ENCODE data around the gene INO80E. TPM values are rescaled to one million over a fixed set of nuclear protein-coding genes. Genes with fewer than 3 reads are reported as not detected.
"Not testable (repeated sequence)": the region's sequence is repeated elsewhere in the genome, so short reads cannot be mapped to it uniquely, and the experiment has no call there.

INO80E gene
- polyA plus RNA-seq, 1 donor: 43.7 TPM

DNA sequence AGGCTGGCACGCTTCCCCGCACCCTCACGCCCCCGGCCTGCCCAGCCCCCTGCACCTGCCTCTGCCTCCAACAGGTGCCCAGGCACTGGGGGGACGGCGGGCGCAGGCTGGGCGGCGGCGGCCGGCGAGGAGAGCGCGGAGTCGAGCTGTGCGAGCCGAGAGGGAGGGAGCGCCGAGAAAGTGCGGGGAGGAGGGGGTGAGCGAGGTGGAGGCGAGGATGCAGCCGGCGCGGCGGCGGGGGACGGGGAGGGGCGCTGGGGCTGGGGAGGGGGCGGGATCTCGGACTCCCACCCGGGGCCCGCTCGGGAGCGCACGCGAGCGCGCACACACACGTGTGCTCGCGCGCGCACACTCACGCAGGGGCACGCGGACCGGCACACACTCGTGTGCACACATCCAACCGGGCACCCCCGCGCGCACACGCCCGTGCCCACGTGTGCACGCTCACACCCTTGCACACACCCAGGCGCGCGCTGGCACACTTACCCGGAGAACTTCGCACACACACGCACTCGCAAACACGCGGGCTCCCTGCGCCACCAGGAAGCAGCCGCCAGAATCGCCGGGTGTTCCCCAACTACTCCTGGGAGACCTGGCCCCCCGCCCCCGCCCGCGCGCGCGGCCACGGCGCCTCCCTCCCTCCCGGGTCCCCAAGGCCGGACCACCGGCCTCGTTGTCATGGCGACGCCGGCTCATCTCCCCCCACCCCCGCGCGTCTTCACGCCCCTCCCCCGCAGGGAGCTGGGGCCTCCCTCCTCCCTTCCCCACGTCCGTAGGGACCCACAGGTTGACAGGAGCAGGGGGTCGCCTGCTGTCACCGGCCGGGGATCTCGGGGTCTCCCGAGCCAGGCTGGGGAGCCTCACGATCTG is 15.0 kb downstream of the INO80E start, which contains the start of gene DOC2A:
DOC2A (minus strand) TSS at position 184 of the 870 bp plus-strand sequence. CDS start 805 bp downstream, outside the sequence.
- DNase-seq: no peak

GRCh38 chr16:30011714-30012504 is 15.9 kb downstream of the INO80E start:
- no peak for DNase-seq

DNA sequence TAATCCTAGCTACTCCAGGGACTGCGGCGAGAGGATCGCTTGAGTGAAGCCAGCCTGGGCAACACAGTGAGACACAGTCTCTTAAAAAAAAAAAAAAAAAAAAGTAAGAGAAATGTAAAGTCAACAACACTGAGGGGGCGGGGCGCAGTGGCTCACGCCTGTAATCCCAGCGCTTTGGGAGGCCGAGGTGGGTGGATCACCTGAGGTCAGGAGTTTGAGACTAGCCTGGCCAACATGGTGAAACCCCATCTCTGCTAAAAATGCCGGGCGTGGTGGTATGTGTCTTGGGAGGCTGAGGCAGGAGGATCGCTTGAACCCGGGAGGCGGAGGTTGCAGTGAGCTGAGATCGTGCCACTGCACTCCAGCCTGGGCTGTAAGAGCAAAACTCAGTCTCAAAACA is 16.6 kb downstream of the INO80E start:
- not testable (repeated sequence) for DNase-seq

DNA sequence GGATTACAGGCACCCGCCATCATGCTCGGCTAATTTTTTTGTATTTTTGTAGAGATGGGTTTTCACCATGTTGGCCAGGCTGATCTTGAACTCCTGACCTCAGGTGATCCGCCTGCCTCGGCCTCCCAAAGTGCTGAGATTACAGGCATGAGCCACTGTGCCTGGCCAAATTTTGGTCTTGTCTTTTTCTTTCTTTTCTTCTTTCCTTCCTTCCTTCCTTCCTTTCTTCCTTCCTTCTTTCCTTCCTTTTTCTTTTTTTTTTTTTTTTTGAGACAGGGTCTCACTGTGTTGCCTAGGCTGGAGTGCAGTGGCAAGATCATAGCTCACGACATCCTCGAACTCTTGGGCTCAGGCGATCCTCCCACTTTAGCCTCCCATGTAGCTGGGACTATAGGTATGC is 19.4 kb downstream of the INO80E start:
- DNase-seq: not testable (repeated sequence)

GRCh38 chr16:30016555-30017276 is 20.7 kb downstream of the INO80E start:
- no peak for DNase-seq

GRCh38 chr16:30017277-30017656 is 21.2 kb downstream of the INO80E start:
- no peak for DNase-seq

DNA sequence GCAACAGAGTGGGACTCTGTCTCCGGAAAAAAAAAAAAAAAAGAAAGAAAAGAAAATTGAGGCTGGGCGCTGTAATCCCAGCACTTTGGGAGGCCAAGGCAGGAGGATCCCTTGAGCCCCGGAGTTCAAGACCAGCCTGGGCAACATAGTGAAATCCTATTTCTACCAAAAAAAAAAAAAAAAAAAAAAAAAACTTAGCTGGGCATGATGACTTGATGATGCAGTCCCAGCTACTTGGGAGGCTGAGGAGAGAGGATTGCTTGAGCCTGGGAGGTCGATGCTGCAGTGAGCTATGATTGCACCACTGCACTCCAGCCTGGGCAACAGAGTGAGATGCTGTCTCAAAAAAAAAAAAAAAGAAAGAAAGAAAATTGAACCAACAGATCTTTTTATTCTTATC is 21.9 kb downstream of the INO80E start:
- DNase-seq: not testable (repeated sequence)

GRCh38 chr16:30018731-30019158 is 22.7 kb downstream of the INO80E start:
- DNase-seq: no peak

- no peak for DNase-seq
Observed at GRCh38 chr16:30022887-30023286, 26.8 kb downstream of the INO80E start, which contains the start of gene C16orf92. C16orf92 (plus strand) TSS chr16:30023198; CDS start chr16:30023341, 143 bp downstream.

GRCh38 chr16:30023586-30023985 is 27.5 kb downstream of the INO80E start:
- DNase-seq: no peak

GRCh38 chr16:30024451-30024850 is 28.4 kb downstream of the INO80E start:
- DNase-seq: no peak

DNA sequence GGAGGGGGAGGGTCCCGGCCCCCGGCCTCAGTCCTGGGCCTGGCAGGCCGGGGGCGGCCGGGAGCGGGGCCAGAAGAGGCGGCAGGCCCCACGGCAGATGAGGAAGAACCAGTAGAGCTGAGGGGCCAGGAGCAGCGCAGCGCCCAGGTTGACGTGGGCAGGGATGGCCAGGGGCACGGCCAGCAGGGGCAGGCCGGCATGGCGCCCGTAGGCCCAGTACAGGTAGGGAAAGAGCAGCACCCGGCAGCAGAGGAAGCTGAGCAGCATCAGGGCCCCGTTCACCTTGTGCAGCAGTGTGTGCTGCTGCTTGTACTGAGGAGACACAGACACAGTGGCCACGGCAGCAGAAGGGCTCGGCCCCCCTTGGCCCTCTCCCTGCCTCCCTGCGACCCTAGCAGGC is 29.1 kb downstream of the INO80E start:
- DNase-seq: no peak

DNA sequence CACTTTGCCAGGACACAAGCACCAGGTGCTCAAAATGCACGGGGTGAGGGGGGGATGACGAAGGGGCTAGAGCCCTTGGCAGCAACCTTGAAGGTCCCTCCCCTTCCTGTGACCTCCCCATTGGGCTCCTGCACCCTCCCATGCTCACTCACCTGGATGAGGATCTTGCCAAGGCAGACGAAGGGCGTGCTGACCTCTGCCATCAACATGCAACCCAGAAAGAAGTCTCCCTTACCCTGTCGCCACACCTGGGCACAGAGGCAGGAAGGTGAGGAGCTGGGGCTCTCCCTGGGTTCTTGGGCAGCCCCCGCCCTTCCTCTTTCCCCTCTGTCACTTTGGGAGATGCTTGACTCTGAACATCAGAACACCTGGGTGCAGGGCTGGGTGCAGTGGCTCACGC is 29.5 kb downstream of the INO80E start:
- DNase-seq: no peak

DNA sequence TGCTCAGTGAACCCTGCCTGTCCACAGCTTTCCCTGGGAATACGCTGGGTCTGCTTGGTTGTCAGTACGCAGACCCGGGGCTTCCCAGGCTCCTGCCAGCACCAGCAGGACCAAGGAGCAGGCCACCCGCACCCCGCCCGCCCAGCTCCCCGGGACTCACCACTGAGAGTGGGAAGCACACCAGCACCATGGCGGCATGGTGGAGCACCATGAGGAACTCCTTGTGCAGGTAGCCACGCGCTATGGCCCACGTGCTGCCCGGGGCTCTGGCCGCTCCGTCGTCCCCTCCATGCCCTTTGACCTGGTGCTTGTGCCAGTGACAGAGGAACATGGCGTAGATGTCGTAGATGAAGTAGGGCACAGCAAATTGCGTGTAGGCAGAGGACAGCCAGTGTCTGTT is 30.4 kb downstream of the INO80E start:
- no peak for DNase-seq

DNA sequence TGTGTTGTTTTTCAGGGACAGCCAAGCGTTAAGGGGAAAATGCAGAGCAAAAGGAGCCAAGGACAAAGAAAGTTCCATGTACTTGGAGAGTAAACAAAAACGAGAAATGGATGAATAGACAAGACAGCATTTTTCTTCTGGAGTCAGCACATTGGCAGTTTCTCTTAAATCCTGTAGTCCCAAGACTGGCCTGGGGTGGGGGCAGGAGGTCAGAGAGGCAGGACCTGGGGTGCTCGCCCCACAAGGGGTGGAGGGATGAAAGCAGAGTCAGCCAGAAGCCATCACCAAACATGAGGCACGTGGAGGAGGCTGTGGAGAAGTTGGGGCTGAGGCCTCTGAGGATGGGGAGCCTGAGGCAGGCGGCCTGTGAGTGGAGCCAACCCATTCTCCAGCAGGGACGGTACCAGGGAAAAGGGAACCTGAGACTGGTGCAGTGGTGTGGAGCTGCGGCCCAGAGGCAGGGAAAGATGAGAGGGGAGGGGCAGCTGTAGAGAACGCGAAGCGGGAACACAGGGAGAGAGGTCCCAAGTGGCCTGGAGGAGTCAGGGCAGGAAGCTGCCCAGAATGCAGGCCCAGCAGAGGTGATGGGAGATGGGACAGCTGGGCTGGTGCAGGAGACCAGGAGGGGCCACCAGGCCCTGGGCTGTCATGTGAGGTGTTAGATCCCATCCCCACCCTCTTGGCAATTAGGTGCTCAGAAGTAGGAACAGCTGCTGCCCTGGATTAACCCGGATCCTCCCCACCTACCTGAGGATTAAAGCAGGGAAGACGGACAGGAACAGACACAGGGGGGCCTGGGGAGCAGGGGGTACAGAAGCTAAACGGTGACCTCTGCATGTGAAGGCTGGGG is 31.8 kb downstream of the INO80E start:
- no peak for DNase-seq

DNA sequence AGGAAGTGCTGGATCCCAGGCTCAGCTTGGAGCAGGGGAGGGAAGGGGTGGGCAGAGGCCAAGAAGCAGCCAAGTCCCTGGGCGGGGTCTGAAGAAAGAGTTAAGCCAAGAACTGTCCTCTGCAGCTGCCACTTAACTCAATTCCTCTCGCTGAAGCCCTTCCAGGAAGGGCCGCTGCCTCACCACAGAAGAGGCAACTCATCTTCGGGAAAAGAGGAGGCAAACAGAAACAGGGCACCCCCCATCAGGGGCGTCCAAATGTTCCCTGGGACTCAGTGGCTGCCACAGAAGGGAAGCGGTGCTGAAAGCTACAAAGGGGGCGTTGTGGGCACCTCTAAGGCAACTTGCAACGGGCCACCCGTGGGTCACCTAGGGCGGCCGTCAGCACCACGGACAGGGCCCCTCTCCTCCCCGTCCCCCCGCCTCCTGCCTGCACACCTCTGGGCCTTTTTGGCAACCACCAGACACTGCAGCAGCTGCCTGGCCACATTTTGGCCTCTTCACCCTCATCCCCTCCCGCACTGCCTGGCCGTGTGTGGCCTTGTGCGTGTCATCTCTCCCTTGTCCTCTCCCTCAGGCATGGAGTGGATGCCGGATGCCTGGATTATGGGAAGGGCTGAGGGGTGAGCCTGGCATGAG is 32.5 kb downstream of the INO80E start:
- DNase-seq: no peak

- no peak for DNase-seq
Observed at GRCh38 chr16:30030011-30030685, 34.1 kb downstream of the INO80E start.

- no peak for DNase-seq
Observed at GRCh38 chr16:30030841-30031413, 34.9 kb downstream of the INO80E start, which contains the start of gene TLCD3B. TLCD3B (minus strand) TSS chr16:30031271; CDS start chr16:30030527, 744 bp downstream.

DNA sequence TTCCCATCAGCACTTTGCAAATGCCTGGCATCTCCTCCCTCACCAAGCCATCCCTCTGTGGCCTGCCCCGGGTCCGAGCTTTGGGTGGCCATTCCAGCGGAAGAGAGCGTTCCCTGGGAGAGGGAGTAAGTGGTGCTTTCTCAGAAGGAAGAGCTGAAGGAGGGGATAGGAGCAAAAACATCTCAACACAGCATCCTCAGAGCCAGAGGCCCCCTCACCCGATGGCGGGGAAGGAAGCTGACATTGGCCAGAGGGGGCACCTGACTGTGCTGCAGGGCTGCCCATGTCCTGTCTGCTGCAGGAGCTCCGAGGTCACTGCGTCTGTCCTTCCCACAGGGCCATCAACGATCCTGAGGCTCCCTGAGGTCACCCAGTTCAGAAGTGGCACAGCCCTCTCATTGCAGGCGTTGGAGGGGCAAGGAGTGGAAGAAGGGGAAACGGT is 35.5 kb downstream of the INO80E start:
- no peak for DNase-seq

All from hindlimb muscle (tissue), 1 donor.